ENCODE data around the gene C2orf68. TPM values are rescaled to one million over a fixed set of nuclear protein-coding genes. Genes with fewer than 3 reads are reported as not detected.

The C2orf68 gene
- total and polyA plus RNA-seq, 2 of the 13 experiments (the other 11 are each of a cell fraction or from before 2014, with no cell fraction given), result 47.1 to 77.4 TPM

- TF ChIP-seq XRCC5 (optimal IDR thresholded peaks at IDR 0.05; ENCODE audit: low read length) (no peak), ZNF761 (CRISPR knock-in tag; conservative IDR thresholded peaks at IDR 0.05) (no peak), NFIC (IDR thresholded peaks at IDR 0.05; ENCODE audit: low read length) (no peak), GZF1 (CRISPR knock-in tag; IDR thresholded peaks at IDR 0.05) (no peak), CREB1 (IDR thresholded peaks at IDR 0.05) (no peak), CREB1 (CRISPR knock-in tag; IDR thresholded peaks at IDR 0.05) (no peak), ASH2L (IDR thresholded peaks at IDR 0.05; ENCODE audit: insufficient read length, low read depth, low read length) (no peak), ZNF44 (CRISPR knock-in tag; IDR thresholded peaks at IDR 0.05) (no peak), KDM2A (CRISPR knock-in tag; IDR thresholded peaks at IDR 0.05; ENCODE audit: borderline replicate concordance, low read depth) (peak; percentile 57; the same call in 1 of the 2 replicates), ATF7 (IDR thresholded peaks at IDR 0.05) (no peak), ATF7 (CRISPR knock-in tag; IDR thresholded peaks at IDR 0.05) (no peak), PREB (CRISPR knock-in tag; IDR thresholded peaks at IDR 0.05) (no peak), ZNF337 (CRISPR knock-in tag; IDR thresholded peaks at IDR 0.05; ENCODE audit: borderline replicate concordance, low read depth) (no peak), ESRRA (CRISPR knock-in tag; IDR thresholded peaks at IDR 0.05; ENCODE audit: low read depth) (0 out of 2 replicates have a peak, but pooled peaks have one; percentile 33), ELF3 (CRISPR knock-in tag; IDR thresholded peaks at IDR 0.05) (peak; percentile 57; the same call in 1 of the 2 replicates), ISX (CRISPR knock-in tag; conservative IDR thresholded peaks at IDR 0.05) (no peak), WIZ (CRISPR knock-in tag; IDR thresholded peaks at IDR 0.05) (no peak), ZNF510 (CRISPR knock-in tag; IDR thresholded peaks at IDR 0.05; ENCODE audit: low read depth) (no peak), ZNF367 (CRISPR knock-in tag; IDR thresholded peaks at IDR 0.05; ENCODE audit: borderline replicate concordance) (no peak), ZNF616 (CRISPR knock-in tag; IDR thresholded peaks at IDR 0.05; ENCODE audit: low read depth) (no peak), TBL1XR1 (IDR thresholded peaks at IDR 0.05; ENCODE audit: borderline replicate concordance, low read length, partially characterized antibody) (no peak), HNRNPLL (IDR thresholded peaks at IDR 0.05; ENCODE audit: low read depth, low read length, poor library complexity, severe bottlenecking) (no peak), ZNF234 (CRISPR knock-in tag; conservative IDR thresholded peaks at IDR 0.05) (no peak), SSRP1 (CRISPR knock-in tag; IDR thresholded peaks at IDR 0.05) (no peak), NCOA1 (CRISPR knock-in tag; IDR thresholded peaks at IDR 0.05) (no peak), GTF2F1 (IDR thresholded peaks at IDR 0.05; ENCODE audit: low read length) (no peak), ZNF781 (CRISPR knock-in tag; IDR thresholded peaks at IDR 0.05; ENCODE audit: borderline replicate concordance, not compliant biosample characterization) (no peak), ERF (CRISPR knock-in tag; IDR thresholded peaks at IDR 0.05) (no peak)
- TF ChIP-seq, protein P1, sequence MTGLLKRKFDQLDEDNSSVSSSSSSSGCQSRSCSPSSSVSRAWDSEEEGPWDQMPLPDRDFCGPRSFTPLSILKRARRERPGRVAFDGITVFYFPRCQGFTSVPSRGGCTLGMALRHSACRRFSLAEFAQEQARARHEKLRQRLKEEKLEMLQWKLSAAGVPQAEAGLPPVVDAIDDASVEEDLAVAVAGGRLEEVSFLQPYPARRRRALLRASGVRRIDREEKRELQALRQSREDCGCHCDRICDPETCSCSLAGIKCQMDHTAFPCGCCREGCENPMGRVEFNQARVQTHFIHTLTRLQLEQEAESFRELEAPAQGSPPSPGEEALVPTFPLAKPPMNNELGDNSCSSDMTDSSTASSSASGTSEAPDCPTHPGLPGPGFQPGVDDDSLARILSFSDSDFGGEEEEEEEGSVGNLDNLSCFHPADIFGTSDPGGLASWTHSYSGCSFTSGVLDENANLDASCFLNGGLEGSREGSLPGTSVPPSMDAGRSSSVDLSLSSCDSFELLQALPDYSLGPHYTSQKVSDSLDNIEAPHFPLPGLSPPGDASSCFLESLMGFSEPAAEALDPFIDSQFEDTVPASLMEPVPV (CRISPR knock-in tag; IDR thresholded peaks at IDR 0.05), result no peak
- TF ChIP-seq, protein P2, sequence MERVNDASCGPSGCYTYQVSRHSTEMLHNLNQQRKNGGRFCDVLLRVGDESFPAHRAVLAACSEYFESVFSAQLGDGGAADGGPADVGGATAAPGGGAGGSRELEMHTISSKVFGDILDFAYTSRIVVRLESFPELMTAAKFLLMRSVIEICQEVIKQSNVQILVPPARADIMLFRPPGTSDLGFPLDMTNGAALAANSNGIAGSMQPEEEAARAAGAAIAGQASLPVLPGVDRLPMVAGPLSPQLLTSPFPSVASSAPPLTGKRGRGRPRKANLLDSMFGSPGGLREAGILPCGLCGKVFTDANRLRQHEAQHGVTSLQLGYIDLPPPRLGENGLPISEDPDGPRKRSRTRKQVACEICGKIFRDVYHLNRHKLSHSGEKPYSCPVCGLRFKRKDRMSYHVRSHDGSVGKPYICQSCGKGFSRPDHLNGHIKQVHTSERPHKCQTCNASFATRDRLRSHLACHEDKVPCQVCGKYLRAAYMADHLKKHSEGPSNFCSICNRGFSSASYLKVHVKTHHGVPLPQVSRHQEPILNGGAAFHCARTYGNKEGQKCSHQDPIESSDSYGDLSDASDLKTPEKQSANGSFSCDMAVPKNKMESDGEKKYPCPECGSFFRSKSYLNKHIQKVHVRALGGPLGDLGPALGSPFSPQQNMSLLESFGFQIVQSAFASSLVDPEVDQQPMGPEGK (CRISPR knock-in tag; IDR thresholded peaks at IDR 0.05), result peak; percentile 64; the same call in 1 of the 2 replicates
Observed at GRCh38 chr2:85593023-85593422, 18.8 kb downstream of the C2orf68 start (continued).
